ENCODE results near the gene ZNF224.

ZNF224 gene

GRCh38 chr19:44059229-44059628, 34.9 kb upstream of the ZNF224 start:
- peaks cover 35% of the 10 kb centered on the region for H3K36me3 ChIP-seq (ENCODE audit: low read depth)
- ATAC-seq (ENCODE audit: low read depth) (no peak), DNase-seq (ENCODE audit: low spot score) (no peak)
- no peaks in the 10 kb centered on the region for H3K4me1 ChIP-seq (ENCODE audit: insufficient read depth, poor library complexity, severe bottlenecking)
- no peak overlapping the region for H3K4me3 ChIP-seq (ENCODE audit: severe bottlenecking)
- H3K27ac ChIP-seq (ENCODE audit: poor library complexity, severe bottlenecking): no peak overlapping the region
- no peaks in the 10 kb centered on the region for H3K9me3 ChIP-seq (ENCODE audit: severe bottlenecking)
- no peak for TF ChIP-seq CTCF (IDR thresholded peaks at IDR 0.05; ENCODE audit: poor library complexity, severe bottlenecking)
- H3K27me3 ChIP-seq (ENCODE audit: insufficient read depth, poor library complexity, severe bottlenecking): no peaks in the 10 kb centered on the region

- TF ChIP-seq CTCF (IDR thresholded peaks at IDR 0.05; ENCODE audit: poor library complexity, severe bottlenecking): no peak
- H3K27ac ChIP-seq (ENCODE audit: poor library complexity, severe bottlenecking): no peak overlapping the region
- DNase-seq (ENCODE audit: low spot score) (no peak), ATAC-seq (ENCODE audit: low read depth) (no peak)
- H3K27me3 ChIP-seq (ENCODE audit: insufficient read depth, poor library complexity, severe bottlenecking): no peaks in the 10 kb centered on the region
- H3K36me3 ChIP-seq (ENCODE audit: low read depth): peaks cover 45% of the 10 kb centered on the region
- no peaks in the 10 kb centered on the region for H3K4me1 ChIP-seq (ENCODE audit: insufficient read depth, poor library complexity, severe bottlenecking)
- H3K9me3 ChIP-seq (ENCODE audit: severe bottlenecking): peaks cover 4% of the 10 kb centered on the region
- H3K4me3 ChIP-seq (ENCODE audit: severe bottlenecking): no peak overlapping the region
Measured at GRCh38 chr19:44061038-44061437, 33.1 kb upstream of the ZNF224 start.

GRCh38 chr19:44066305-44066704, 27.9 kb upstream of the ZNF224 start:
- H3K9me3 ChIP-seq (ENCODE audit: severe bottlenecking): peaks cover 4% of the 10 kb centered on the region
- H3K27ac ChIP-seq (ENCODE audit: poor library complexity, severe bottlenecking): no peak overlapping the region
- no peak for DNase-seq (ENCODE audit: low spot score)
- H3K36me3 ChIP-seq (ENCODE audit: low read depth): peaks cover 38% of the 10 kb centered on the region
- H3K27me3 ChIP-seq (ENCODE audit: insufficient read depth, poor library complexity, severe bottlenecking): no peaks in the 10 kb centered on the region
- H3K4me1 ChIP-seq (ENCODE audit: insufficient read depth, poor library complexity, severe bottlenecking): no peaks in the 10 kb centered on the region
- no peak for TF ChIP-seq CTCF (IDR thresholded peaks at IDR 0.05; ENCODE audit: poor library complexity, severe bottlenecking)
- ATAC-seq (ENCODE audit: low read depth): no peak
- no peak overlapping the region for H3K4me3 ChIP-seq (ENCODE audit: severe bottlenecking)

GRCh38 chr19:44069415-44069814, 24.7 kb upstream of the ZNF224 start:
- H3K27me3 ChIP-seq (ENCODE audit: insufficient read depth, poor library complexity, severe bottlenecking): no peaks in the 10 kb centered on the region
- no peak for DNase-seq (ENCODE audit: low spot score)
- TF ChIP-seq CTCF (IDR thresholded peaks at IDR 0.05; ENCODE audit: poor library complexity, severe bottlenecking): no peak
- peaks cover 4% of the 10 kb centered on the region for H3K9me3 ChIP-seq (ENCODE audit: severe bottlenecking)
- H3K27ac ChIP-seq (ENCODE audit: poor library complexity, severe bottlenecking): no peak overlapping the region
- no peaks in the 10 kb centered on the region for H3K4me1 ChIP-seq (ENCODE audit: insufficient read depth, poor library complexity, severe bottlenecking)
- peaks cover 21% of the 10 kb centered on the region for H3K36me3 ChIP-seq (ENCODE audit: low read depth)
- no peak overlapping the region for H3K4me3 ChIP-seq (ENCODE audit: severe bottlenecking)
- ATAC-seq (ENCODE audit: low read depth): no peak

GRCh38 chr19:44071824-44072542, 22.2 kb upstream of the ZNF224 start, which contains the start of gene ZNF284:
ZNF284 (plus strand) TSS chr19:44072159; CDS start chr19:44076390, 4,231 bp downstream.
- DNase-seq (ENCODE audit: low spot score) (peak; percentile 82), ATAC-seq (ENCODE audit: low read depth) (peak; percentile 98)
- H3K27me3 ChIP-seq (ENCODE audit: insufficient read depth, poor library complexity, severe bottlenecking): no peaks in the 10 kb centered on the region
- TF ChIP-seq CTCF (IDR thresholded peaks at IDR 0.05; ENCODE audit: poor library complexity, severe bottlenecking): no peak
- H3K36me3 ChIP-seq (ENCODE audit: low read depth): peaks cover 5% of the 10 kb centered on the region
- H3K4me1 ChIP-seq (ENCODE audit: insufficient read depth, poor library complexity, severe bottlenecking): no peaks in the 10 kb centered on the region
- peak within 1 kb of the TSS; percentile 52 for H3K4me3 ChIP-seq (ENCODE audit: severe bottlenecking)
- no peaks in the 10 kb centered on the region for H3K9me3 ChIP-seq (ENCODE audit: severe bottlenecking)
- peak within 1 kb of the TSS; percentile 2 for H3K27ac ChIP-seq (ENCODE audit: poor library complexity, severe bottlenecking)

Data from RWPE2 (cell line).